CD14-positive monocyte (primary cell): ENCODE measurements around the gene PSMC1. TPM values are rescaled to one million over a fixed set of nuclear protein-coding genes. Genes with fewer than 3 reads are reported as not detected.

Experiments used
- DNase-seq, 3 donors: peaks; one replicate each; pipeline ENCODE4 v3.0.0-alpha.2; 2011 to 2022
- H2AFZ ChIP-seq: 2 replicates; pipeline ENCODE4 v1.6.0; 2012; ENCODE audit warnings: mild to moderate bottlenecking, low read depth, low read length, inconsistent platforms; ENCODE audit not compliant: insufficient read depth, poor library complexity, severe bottlenecking
- H3K27ac ChIP-seq, 2 donors: 1 replicate in 1 of 2; 2 replicates in 1 of 2; pipeline ENCODE4 v1.5.1; 2012 to 2013; ENCODE audit warnings: low read length in 2 of 2, control low read depth in 1 of 2, inconsistent platforms in 1 of 2, low read depth in 1 of 2, mild to moderate bottlenecking in 1 of 2
- H3K27me3 ChIP-seq, 2 donors: one replicate each; pipeline versions ENCODE4 v1.6.0 to v1.6.1; 2011 to 2013; ENCODE audit warnings: low read length in 2 of 2; ENCODE audit not compliant: control insufficient read depth in 2 of 2, insufficient read depth in 2 of 2
- H3K36me3 ChIP-seq, 2 donors: replicated peaks in 1 of 2; 1 replicate in 1 of 2; 2 replicates in 1 of 2; pipeline versions ENCODE4 v1.5.1 to v1.6.1; 2012 to 2013; ENCODE audit warnings: low read length in 2 of 2, control low read depth in 1 of 2, inconsistent platforms in 1 of 2, mild to moderate bottlenecking in 1 of 2; ENCODE audit not compliant: insufficient read depth in 2 of 2, control insufficient read depth in 1 of 2
- H3K4me1 ChIP-seq, 2 donors: 1 replicate in 1 of 2; 2 replicates in 1 of 2; pipeline versions ENCODE4 v1.5.1 to v1.6.1; 2012 to 2013; ENCODE audit warnings: low read length in 2 of 2, control low read depth in 1 of 2, inconsistent platforms in 1 of 2, mild to moderate bottlenecking in 1 of 2, moderate library complexity in 1 of 2; ENCODE audit not compliant: insufficient read depth in 2 of 2, control insufficient read depth in 1 of 2
- H3K4me2 ChIP-seq: replicated peaks from 2 replicates; pipeline ENCODE3; 2012; ENCODE audit warnings: low read length, moderate library complexity, mild to moderate bottlenecking; ENCODE audit not compliant: poor library complexity, severe bottlenecking; ENCODE audit errors: extremely low read depth
- H3K4me3 ChIP-seq, 3 experiments: fragments of 200-600 bp in 1 of 3; sonication (generic) in 1 of 3; replicated peaks in 1 of 3; 1 replicate in 2 of 3; 2 replicates in 1 of 3; pipeline ENCODE4 v1.5.1; 2011 to 2013; ENCODE audit warnings: low read length in 3 of 3, mild to moderate bottlenecking in 3 of 3, control low read depth in 2 of 3, low read depth in 2 of 3, inconsistent platforms in 1 of 3, moderate library complexity in 1 of 3
- H3K79me2 ChIP-seq: 2 replicates; pipeline ENCODE4 v1.6.0; 2012; ENCODE audit warnings: mild to moderate bottlenecking, control low read depth, inconsistent platforms, low read length, moderate library complexity; ENCODE audit not compliant: insufficient read depth
- H3K9ac ChIP-seq: 2 replicates; pipeline ENCODE4 v1.6.0; 2017; ENCODE audit warnings: low read length, mild to moderate bottlenecking; ENCODE audit not compliant: insufficient read depth, poor library complexity, severe bottlenecking
- H3K9me3 ChIP-seq, 2 donors: replicated peaks in 1 of 2; 1 replicate in 1 of 2; 2 replicates in 1 of 2; pipeline versions ENCODE4 v1.5.1 to v1.6.1; 2012 to 2013; ENCODE audit warnings: low read length in 2 of 2, control low read depth in 1 of 2; ENCODE audit not compliant: control insufficient read depth in 1 of 2, insufficient read depth in 1 of 2
- H4K20me1 ChIP-seq: 2 replicates; pipeline ENCODE4 v1.6.0; 2012; ENCODE audit warnings: mild to moderate bottlenecking, low read length, control low read depth, moderate library complexity; ENCODE audit not compliant: insufficient read depth
- H3K27ac Mint-ChIP-seq, 7 donors: one replicate each; pipeline ENCODE4 v1.8.0; 2020; ENCODE audit warnings: mild to moderate bottlenecking in 7 of 7, mixed read lengths in 7 of 7, moderate library complexity in 6 of 7, inconsistent platforms in 2 of 7
- H3K27me3 Mint-ChIP-seq, 3 donors: one replicate each; pipeline ENCODE4 v1.8.0; 2021 to 2022; ENCODE audit warnings: low read depth in 3 of 3, mild to moderate bottlenecking in 3 of 3, mixed read lengths in 3 of 3, moderate library complexity in 3 of 3, inconsistent platforms in 1 of 3
- H3K36me3 Mint-ChIP-seq, 2 donors: one replicate each; pipeline ENCODE4 v1.8.0; 2020; ENCODE audit warnings: mixed read lengths in 2 of 2, inconsistent platforms in 1 of 2, mild to moderate bottlenecking in 1 of 2
- H3K4me1 Mint-ChIP-seq: one replicate; pipeline ENCODE4 v1.8.0; 2020; ENCODE audit warnings: mild to moderate bottlenecking, mixed read lengths
- H3K4me3 Mint-ChIP-seq, 2 donors: one replicate each; pipeline ENCODE4 v1.8.0; 2020; ENCODE audit warnings: mild to moderate bottlenecking in 2 of 2, mixed read lengths in 2 of 2, moderate library complexity in 1 of 2
- H3K9me3 Mint-ChIP-seq, 7 donors: one replicate each; pipeline ENCODE4 v1.8.0; 2020 to 2022; ENCODE audit warnings: mixed read lengths in 7 of 7, mild to moderate bottlenecking in 6 of 7, moderate library complexity in 6 of 7, inconsistent platforms in 2 of 7
- CTCF ChIP-seq: fragments of 200-600 bp; IDR thresholded peaks from one replicate; pipeline ENCODE4 v1.8.0; 2022; ENCODE audit warnings: antibody characterized with exemption, mild to moderate bottlenecking
- WGBS: methylation state at CpG from one replicate; pipeline ENCODE4 v1.1.5; 2013; ENCODE audit warnings: missing lambda C conversion rate; ENCODE audit not compliant: insufficient coverage; 5-methylcytosine and 5-hydroxymethylcytosine counted together
- intact Hi-C, 2 donors: fragments of 100-400 bp; cut with micrococcal nuclease; formaldehyde crosslinking; loops; one replicate each; pipeline versions ENCODE4 v1.15.0 to v1.15.1; 2023
- polyA plus RNA-seq, 3 donors: library from polyadenylated mRNA; depleted of rRNA in 1 of 3; unstranded in 2 of 3; stranded (reverse) in 1 of 3; fragments of 300-500 nt in 2 of 3; fragments of >200 nt in 1 of 3; fragmentation: Illumina TruSeq in 2 of 3; gene quantifications; 1 replicate in 2 of 3; 2 replicates in 1 of 3; pipeline ENCODE4 v1.2.3, GENCODE V29; 2012 to 2021

PSMC1 gene
- polyA plus RNA-seq, 3 donors = 53.4 to 158 (median 128) TPM

DNA sequence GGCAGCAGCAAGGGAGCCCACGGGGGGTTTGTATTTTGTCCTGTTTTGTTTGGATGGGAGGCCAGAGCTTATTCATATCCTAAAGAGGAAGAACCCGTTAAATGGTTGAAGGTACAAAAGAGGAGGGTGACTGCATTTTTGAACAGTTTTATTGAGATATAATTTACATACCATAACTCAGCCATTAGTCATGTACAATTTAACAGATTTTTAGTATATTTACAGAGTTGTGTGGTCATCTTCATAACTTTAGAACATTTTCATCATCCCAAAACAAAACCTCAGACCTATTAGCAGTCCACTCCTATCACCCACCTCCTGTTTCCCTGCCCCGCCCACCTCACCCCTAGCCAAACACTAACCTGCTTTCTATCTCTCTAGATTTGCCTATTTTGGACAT lies 62.8 kb downstream of the PSMC1 start:
- no peak overlapping the region for H2AFZ ChIP-seq
- H4K20me1 ChIP-seq = peaks cover 27% of the 10 kb centered on the region
- peaks cover 17 to 40% of the 10 kb centered on the region in 2 donors for H3K36me3 ChIP-seq
- no peaks in the 10 kb centered on the region for H3K9me3 ChIP-seq
- no peak overlapping the region for H3K4me2 ChIP-seq
- no peak for DNase-seq
- Mint-ChIP-seq H3K27me3 (peaks cover 0 to 2% (median 0%) of the 10 kb centered on the region in 3 donors), H3K4me3 (no peak overlapping the region), H3K27ac (peak overlapping the region in 1 of 7 donors; percentile 55), H3K36me3 (peaks cover 38 to 44% of the 10 kb centered on the region in 2 donors), H3K4me1 (peaks cover 14% of the 10 kb centered on the region), H3K9me3 (peaks cover 0 to 2% (median 0%) of the 10 kb centered on the region in 7 donors)
- intact Hi-C loops = no loop called here
- no peak overlapping the region for H3K4me3 ChIP-seq
- peaks cover 3 to 4% of the 10 kb centered on the region in 2 donors for H3K4me1 ChIP-seq
- no peak overlapping the region for H3K27ac ChIP-seq
- no peak for TF ChIP-seq CTCF
- no peak overlapping the region for H3K9ac ChIP-seq
- WGBS = 100% methylated on average over 1 of the region's 3 CpGs
- H3K27me3 ChIP-seq = no peaks in the 10 kb centered on the region
- H3K79me2 ChIP-seq = peaks cover 53% of the 10 kb centered on the region

DNA sequence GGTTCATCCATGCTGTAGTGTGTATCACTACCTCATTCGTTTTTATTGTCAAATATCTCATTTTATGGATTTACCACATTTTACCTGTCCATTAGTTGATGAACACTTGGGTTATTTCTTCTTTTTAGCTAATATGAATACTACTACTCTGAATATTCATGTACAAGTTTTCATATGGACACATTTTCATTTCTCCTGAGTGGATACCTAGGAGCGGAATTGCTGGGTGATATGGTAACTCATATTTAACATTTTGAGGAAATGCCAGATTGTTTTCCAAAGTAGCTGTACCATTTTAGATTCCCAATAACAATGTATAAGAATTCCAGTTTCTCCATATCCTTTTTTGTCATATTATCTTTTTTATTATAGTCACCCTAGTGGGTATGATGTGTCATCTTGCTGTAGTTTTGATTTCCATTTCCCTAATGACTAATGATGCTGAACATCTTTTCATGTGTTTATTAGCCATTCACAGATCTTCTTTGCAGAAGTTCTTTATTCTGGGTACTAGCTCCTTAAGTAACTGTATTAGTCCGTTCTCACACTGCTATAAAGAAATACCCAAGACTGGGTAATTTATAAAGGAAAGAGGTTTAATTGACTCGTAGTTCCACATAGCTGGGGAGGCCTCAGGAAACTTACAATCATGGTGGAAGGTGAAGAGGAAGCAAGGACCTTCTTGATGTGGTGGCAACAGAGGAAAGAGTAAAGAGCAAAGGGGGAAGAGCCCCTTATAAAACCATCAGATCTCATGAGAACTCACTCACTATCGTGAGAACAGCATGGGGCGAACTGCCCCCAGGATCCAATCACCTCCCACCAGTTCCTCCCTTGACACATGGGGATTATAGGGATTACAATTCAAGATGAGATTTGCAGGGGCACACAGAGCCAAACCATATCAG lies 63.5 kb downstream of the PSMC1 start:
- TF ChIP-seq CTCF = no peak
- Histone ChIP-seq H3K36me3 (peaks cover 11 to 33% of the 10 kb centered on the region in 2 donors), H3K9ac (no peak overlapping the region), H3K4me1 (peaks cover 3 to 4% of the 10 kb centered on the region in 2 donors), H3K79me2 (peaks cover 60% of the 10 kb centered on the region), H3K27ac (no peak overlapping the region), H3K4me3 (no peak overlapping the region), H3K27me3 (no peaks in the 10 kb centered on the region), H2AFZ (no peak overlapping the region), H3K9me3 (no peaks in the 10 kb centered on the region), H3K4me2 (no peak overlapping the region), H4K20me1 (peaks cover 27% of the 10 kb centered on the region)
- intact Hi-C loops = no loop called here
- Mint-ChIP-seq H3K4me3 (no peak overlapping the region), H3K27ac (peak overlapping the region in 1 of 7 donors; percentile 48), H3K36me3 (peaks cover 35 to 42% of the 10 kb centered on the region in 2 donors), H3K27me3 (peaks cover 0 to 2% (median 0%) of the 10 kb centered on the region in 3 donors), H3K4me1 (peaks cover 18% of the 10 kb centered on the region), H3K9me3 (peaks cover 0 to 2% (median 0%) of the 10 kb centered on the region in 7 donors)
- no CpG with 5 or more reads among the region's 6 CpGs for WGBS
- no peak for DNase-seq
